Lower leg skin (tissue), 4 donors: ENCODE results near the gene TTC39B. TPM values are rescaled to one million over a fixed set of nuclear protein-coding genes. Genes with fewer than 3 reads are reported as not detected.

Experiments
- DNase-seq, 2 donors: peaks; one replicate each; pipeline ENCODE4 v3.0.0-alpha.2; 2019; ENCODE audit warnings: low spot score in 2 of 2
- H3K4me3 ChIP-seq: fragments of 200-600 bp; sonication (generic); 2 replicates; pipeline ENCODE4 v1.5.1; 2017; ENCODE audit warnings: mild to moderate bottlenecking, low read depth; ENCODE audit not compliant: poor library complexity, severe bottlenecking
- CTCF ChIP-seq, 3 donors: fragments of 450-650 bp; IDR thresholded peaks; one replicate each; pipeline ENCODE4 v1.5.1; 2016; ENCODE audit warnings: antibody characterized with exemption in 3 of 3, mild to moderate bottlenecking in 3 of 3, moderate library complexity in 2 of 3
- POLR2A ChIP-seq, 2 donors: fragments of 450-650 bp; IDR thresholded peaks; one replicate each; pipeline ENCODE4 v1.6.1; 2016 to 2017; ENCODE audit warnings: antibody characterized with exemption in 2 of 2, mild to moderate bottlenecking in 1 of 2, moderate library complexity in 1 of 2
- WGBS, 2 donors: methylation state at CpG; one replicate each; pipeline ENCODE4 v1.1.5; 2018; 5-methylcytosine and 5-hydroxymethylcytosine counted together
- intact Hi-C: fragments of 100-400 bp; cut with DNase I; formaldehyde crosslinking; loops from one replicate; pipeline ENCODE4 v1.15.0; 2023; ENCODE audit warnings: low total_unique reads
- total RNA-seq, 4 donors: library from RNA; depleted of rRNA; stranded (reverse); fragments of >200 nt; gene quantifications; one replicate each; pipeline ENCODE4 v1.1.0, GENCODE V29; 2016

The TTC39B gene
- total RNA-seq, 4 donors from 2014 or later: 38.4 to 53.3 (median 42.2) TPM

GRCh38 chr9:15305470-15305869, 1.5 kb downstream of the TTC39B start:
- intact Hi-C loops: loop anchor here (10.0 kb wide), 1 partner anchor 119 kb away; the partner anchor contains the start of gene SNAPC3
- no peak for DNase-seq
- TF ChIP-seq CTCF (IDR thresholded peaks at IDR 0.05) (no peak), POLR2A (IDR thresholded peaks at IDR 0.05) (no peak)
- WGBS, 2 donors: 78 to 82% methylated on average over 4 of the region's 4 CpGs
- H3K4me3 ChIP-seq: no peak overlapping the region

DNA sequence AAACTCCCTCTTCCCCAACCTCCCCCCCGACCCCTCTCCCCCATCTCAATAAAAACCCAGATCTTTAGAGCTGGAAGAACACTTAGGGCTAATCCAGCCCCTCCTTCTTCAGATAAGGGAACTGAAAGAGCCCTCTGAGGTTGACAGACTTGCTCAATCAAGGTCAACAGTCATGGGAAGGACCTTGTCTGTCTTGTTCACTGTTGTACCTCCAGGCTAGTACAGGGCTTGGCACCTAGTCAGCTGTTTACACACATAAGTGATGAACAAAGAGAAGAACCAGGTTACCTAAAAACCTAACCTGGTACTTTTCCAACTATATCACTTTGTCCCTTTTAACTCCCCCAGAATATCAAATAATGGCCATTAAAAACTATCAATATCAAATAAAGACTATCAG, 2.4 kb downstream of the TTC39B start:
- 93 to 95% methylated on average over 1 of the region's 1 CpG for WGBS, 2 donors
- intact Hi-C loops: loop anchor here (10.0 kb wide), 1 partner anchor 120 kb away; the partner anchor contains the start of gene SNAPC3
- DNase-seq: no peak
- no peak for TF ChIP-seq POLR2A (IDR thresholded peaks at IDR 0.05)
- TF ChIP-seq CTCF (IDR thresholded peaks at IDR 0.05): no peak
- no peak overlapping the region for H3K4me3 ChIP-seq

DNA sequence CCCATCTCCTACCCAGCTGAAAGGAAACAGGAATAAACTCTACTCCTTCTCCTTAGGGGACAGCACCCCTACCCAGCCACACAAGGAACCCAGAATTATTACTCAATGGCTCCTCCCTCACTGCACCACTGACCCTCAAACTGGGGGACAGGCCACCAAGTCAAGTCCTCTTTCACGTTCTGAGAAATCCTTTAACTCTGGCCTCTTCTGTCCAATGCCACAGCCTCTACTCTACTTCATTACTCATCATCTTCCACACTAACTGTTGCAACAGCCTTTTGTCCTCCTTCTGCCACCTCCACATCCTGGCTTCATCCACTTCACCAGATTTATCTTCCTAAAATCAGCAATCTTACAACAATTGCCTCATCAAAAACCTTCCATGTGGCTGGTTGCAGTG, 6.8 kb downstream of the TTC39B start:
- intact Hi-C loops: loop anchor here (10.0 kb wide), 1 partner anchor 125 kb away; the partner anchor contains the start of gene SNAPC3
- no peak for DNase-seq
- H3K4me3 ChIP-seq: no peak overlapping the region
- 53 to 77% methylated on average over 1 of the region's 1 CpG for whole genome bisulfite sequencing, 2 donors
- TF ChIP-seq CTCF (IDR thresholded peaks at IDR 0.05): no peak

DNA sequence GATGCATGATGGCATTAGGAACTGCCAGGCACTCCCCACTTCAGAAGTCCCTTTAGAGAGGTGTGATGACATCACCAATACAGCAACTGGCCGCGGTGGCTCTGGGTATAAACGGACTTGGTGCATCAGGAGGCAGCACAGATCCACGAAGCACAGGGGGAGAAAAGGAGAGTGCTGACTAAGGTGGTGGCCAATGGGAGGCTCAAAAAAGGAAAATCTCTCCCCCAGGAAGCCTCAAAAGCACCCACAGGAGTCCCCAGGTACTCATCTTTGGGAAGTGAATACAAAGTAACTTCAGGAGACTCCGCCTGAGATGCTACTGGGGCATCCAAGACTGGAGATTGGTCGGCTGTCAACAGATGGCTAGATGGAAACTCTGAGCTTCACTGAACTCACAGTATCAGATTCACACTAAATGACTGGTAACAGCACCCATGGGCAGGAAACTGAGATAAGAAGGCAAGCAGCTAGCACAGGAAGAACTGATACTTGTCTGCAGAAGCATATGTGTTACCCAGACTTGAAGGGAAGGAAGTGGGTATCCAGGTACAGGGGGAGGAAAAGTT, 7.6 kb downstream of the TTC39B start:
- TF ChIP-seq CTCF (IDR thresholded peaks at IDR 0.05): no peak
- TF ChIP-seq POLR2A (IDR thresholded peaks at IDR 0.05): no peak
- no peak overlapping the region for H3K4me3 ChIP-seq
- 75 to 79% methylated on average over 6 of the region's 6 CpGs for WGBS, 2 donors
- DNase-seq: no peak
- intact Hi-C loops: no loop called here

DNA sequence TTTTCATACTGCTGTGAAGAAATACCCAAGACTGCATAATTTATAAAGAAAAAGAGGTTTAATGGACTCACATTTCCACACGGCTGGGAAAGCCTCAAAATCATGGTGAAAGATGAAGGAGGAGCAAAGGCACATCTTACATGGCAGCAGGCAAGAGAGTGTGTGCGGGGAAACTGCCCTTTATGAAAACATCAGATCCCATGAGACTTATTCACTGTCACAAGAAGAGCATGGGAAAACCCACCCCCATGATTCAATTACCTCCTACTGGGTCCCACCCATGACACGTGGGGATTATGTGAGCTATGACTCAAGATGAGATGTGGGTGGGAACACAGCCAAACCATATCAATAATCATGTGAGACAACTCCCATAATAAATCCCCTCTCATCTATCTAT, 8.7 kb downstream of the TTC39B start:
- no peak for TF ChIP-seq POLR2A (IDR thresholded peaks at IDR 0.05)
- no peak for TF ChIP-seq CTCF (IDR thresholded peaks at IDR 0.05)
- intact Hi-C loops: no loop called here
- 82 to 91% methylated on average over 3 of the region's 3 CpGs for whole genome bisulfite sequencing, 2 donors
- DNase-seq: no peak
- H3K4me3 ChIP-seq: no peak overlapping the region
